ENCODE results near the gene TEKT2.
A peak's percentile ranks its signal among the peaks of the same experiment; 100 is the strongest.

TEKT2 gene

DNA sequence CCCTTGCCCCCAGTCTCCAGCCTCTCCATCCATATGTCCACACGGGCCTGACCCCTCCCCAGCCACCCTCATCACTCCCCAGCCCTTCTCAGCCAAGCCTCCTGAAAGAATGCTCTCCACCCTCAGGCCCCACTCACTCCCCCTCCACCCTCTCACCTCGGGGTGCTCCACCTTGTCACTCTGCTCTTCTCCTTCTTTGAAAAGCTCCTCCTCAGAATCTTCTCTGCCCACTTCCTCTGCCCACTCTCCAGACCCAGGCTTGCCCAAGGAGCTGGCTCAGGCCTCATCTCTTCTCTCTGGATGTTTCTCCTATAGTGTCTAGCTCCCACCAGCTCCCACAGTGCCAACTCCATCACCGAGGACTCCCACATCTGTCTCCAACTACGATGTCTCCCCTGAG lies 27.3 kb downstream of the TEKT2 start:
- Histone ChIP-seq H3K4me1 (ENCODE audit: control insufficient read depth, insufficient read depth, low read length) (no peaks in the 10 kb centered on the region), H3K36me3 (ENCODE audit: control insufficient read depth, insufficient read depth, low read length) (no peaks in the 10 kb centered on the region), H3K9ac (ENCODE audit: low read depth, low read length) (no peak overlapping the region), H3K27me3 (ENCODE audit: control insufficient read depth, insufficient read depth, low read length) (no peaks in the 10 kb centered on the region), H3K9me3 (ENCODE audit: control insufficient read depth, insufficient read depth, low read length) (no peaks in the 10 kb centered on the region), H3K4me3 (ENCODE audit: low read depth, low read length) (no peak overlapping the region)

DNA sequence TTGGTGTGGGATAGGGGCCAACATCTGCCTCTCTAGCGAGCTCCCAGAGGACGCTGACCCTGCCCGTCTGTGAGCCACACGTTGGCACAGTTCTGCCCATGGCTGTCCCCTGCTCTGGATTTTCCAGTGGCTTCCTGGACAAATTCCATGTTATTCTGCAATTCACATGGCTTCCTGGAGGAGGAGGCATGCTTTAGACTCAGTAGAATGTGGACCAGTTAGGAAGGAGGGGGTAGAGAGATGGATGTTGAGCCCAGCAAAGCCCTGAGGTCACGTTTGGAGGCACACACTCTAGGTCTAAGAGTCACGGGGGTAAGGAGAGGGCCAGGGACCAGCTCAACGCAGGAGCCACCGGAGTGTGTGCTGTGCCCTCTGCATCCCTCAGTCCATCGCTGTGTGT lies 28.9 kb downstream of the TEKT2 start:
- Histone ChIP-seq H3K36me3 (ENCODE audit: control insufficient read depth, insufficient read depth, low read length) (no peaks in the 10 kb centered on the region), H3K4me3 (ENCODE audit: low read depth, low read length) (no peak overlapping the region), H3K9me3 (ENCODE audit: control insufficient read depth, insufficient read depth, low read length) (no peaks in the 10 kb centered on the region), H3K27me3 (ENCODE audit: control insufficient read depth, insufficient read depth, low read length) (no peaks in the 10 kb centered on the region), H3K9ac (ENCODE audit: low read depth, low read length) (no peak overlapping the region), H3K4me1 (ENCODE audit: control insufficient read depth, insufficient read depth, low read length) (peaks cover under 1% of the 10 kb centered on the region)

DNA sequence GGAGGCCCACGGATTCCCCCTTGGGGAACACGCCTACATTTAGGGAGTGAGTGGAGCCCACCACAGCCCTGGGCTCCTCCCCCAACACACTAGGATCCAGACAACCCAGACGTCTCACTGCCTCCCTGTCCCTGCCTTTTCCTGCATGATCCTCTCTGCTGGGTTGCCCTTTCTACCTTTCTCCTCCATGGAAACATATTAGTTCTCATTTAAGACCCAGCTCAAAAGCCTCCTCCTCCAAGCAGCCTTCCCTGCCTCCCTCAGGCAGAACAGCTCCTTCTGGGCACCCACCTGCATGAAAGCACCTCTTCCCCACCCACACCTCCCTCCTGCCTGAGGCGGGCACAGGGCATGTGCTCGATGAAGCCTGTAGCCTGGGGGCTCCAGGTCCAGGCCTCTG lies 30.5 kb downstream of the TEKT2 start:
- H3K9ac ChIP-seq (ENCODE audit: low read depth, low read length), result no peak overlapping the region
- H3K4me1 ChIP-seq (ENCODE audit: control insufficient read depth, insufficient read depth, low read length), result peaks cover 3% of the 10 kb centered on the region

DNA sequence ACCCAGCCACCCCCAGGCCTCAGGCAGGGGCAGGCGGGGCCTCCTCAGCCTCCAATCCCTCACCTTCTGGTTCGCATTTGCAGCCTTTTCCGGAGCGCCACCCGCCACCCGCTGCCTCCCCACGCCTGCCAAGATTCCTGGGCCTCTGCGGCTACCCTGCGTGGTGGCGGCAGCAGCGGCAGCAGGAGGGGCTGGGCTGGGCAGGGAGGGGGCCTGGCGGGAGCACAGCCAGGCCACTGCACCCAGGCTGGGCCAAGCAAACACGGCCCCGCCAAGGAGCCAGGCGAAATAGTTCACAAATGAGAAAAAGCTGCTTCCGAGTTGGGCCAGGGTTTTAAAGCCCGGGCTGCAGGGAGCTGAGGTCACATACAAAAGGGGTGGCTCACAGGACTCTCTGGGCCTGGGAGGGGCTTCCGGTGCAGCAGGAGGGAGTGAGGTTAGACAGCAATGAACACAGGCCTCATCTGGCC lies 31.3 kb downstream of the TEKT2 start:
- Histone ChIP-seq H3K9me3 (ENCODE audit: control insufficient read depth, insufficient read depth, low read length) (no peaks in the 10 kb centered on the region), H3K9ac (ENCODE audit: low read depth, low read length) (no peak overlapping the region), H3K27me3 (ENCODE audit: control insufficient read depth, insufficient read depth, low read length) (no peaks in the 10 kb centered on the region), H3K4me3 (ENCODE audit: low read depth, low read length) (no peak overlapping the region), H3K36me3 (ENCODE audit: control insufficient read depth, insufficient read depth, low read length) (no peaks in the 10 kb centered on the region), H3K4me1 (ENCODE audit: control insufficient read depth, insufficient read depth, low read length) (peaks cover 3% of the 10 kb centered on the region)

More for the DNA sequence above, 30.5 kb downstream of the TEKT2 start:
- H3K27me3 ChIP-seq (ENCODE audit: control insufficient read depth, insufficient read depth, low read length), result no peaks in the 10 kb centered on the region
- no peaks in the 10 kb centered on the region for H3K36me3 ChIP-seq (ENCODE audit: control insufficient read depth, insufficient read depth, low read length)
- no peaks in the 10 kb centered on the region for H3K9me3 ChIP-seq (ENCODE audit: control insufficient read depth, insufficient read depth, low read length)
- H3K4me3 ChIP-seq (ENCODE audit: low read depth, low read length), result no peak overlapping the region

DNA sequence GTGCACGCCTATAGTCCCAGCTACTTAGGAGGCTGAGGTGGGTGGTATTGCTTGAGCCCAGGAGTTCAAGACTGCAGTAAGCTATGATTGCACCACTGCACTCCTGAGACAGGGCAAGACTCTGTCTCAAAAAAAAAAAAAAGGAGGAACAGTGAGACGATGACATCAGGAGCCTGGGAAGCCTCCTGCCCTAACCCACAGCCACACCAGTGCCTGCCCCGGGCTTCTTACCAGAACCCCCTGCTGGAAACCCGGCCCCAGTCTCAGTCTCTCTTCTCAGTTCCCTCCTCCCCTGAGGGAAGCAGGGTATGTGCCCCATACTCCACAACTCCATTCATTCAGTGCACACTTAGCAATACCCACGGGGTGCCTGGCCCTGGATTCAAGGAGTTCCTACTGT lies 32.0 kb downstream of the TEKT2 start:
- H3K9me3 ChIP-seq (ENCODE audit: control insufficient read depth, insufficient read depth, low read length), result no peaks in the 10 kb centered on the region
- H3K27me3 ChIP-seq (ENCODE audit: control insufficient read depth, insufficient read depth, low read length), result no peaks in the 10 kb centered on the region
- H3K4me3 ChIP-seq (ENCODE audit: low read depth, low read length), result no peak overlapping the region
- no peak overlapping the region for H3K9ac ChIP-seq (ENCODE audit: low read depth, low read length)
- H3K4me1 ChIP-seq (ENCODE audit: control insufficient read depth, insufficient read depth, low read length), result peaks cover 3% of the 10 kb centered on the region
- H3K36me3 ChIP-seq (ENCODE audit: control insufficient read depth, insufficient read depth, low read length), result no peaks in the 10 kb centered on the region

DNA sequence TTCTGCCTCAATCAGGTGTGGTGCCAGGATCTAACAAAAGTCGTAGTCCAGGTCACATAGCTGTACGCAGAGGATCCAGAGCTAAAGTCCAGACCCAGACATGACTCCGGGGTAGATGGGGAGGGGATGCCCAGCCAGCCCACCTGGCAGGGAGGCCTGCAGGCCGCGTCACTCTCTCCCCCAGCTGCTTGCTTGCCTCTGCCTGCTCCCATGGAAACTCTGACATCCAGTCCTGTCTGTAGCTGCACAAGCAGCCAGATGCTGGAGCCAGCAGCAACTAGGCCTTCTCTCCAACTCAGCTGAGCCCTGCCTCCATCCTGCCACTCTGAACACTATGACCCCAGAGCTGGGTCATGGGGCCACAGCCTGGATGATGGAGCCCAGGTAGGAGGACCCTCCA lies 33.0 kb downstream of the TEKT2 start:
- no peak overlapping the region for H3K4me3 ChIP-seq (ENCODE audit: low read depth, low read length)
- no peaks in the 10 kb centered on the region for H3K36me3 ChIP-seq (ENCODE audit: control insufficient read depth, insufficient read depth, low read length)
- H3K27me3 ChIP-seq (ENCODE audit: control insufficient read depth, insufficient read depth, low read length), result no peaks in the 10 kb centered on the region
- H3K9me3 ChIP-seq (ENCODE audit: control insufficient read depth, insufficient read depth, low read length), result no peaks in the 10 kb centered on the region
- no peak overlapping the region for H3K9ac ChIP-seq (ENCODE audit: low read depth, low read length)
- H3K4me1 ChIP-seq (ENCODE audit: control insufficient read depth, insufficient read depth, low read length), result peaks cover 3% of the 10 kb centered on the region

DNA sequence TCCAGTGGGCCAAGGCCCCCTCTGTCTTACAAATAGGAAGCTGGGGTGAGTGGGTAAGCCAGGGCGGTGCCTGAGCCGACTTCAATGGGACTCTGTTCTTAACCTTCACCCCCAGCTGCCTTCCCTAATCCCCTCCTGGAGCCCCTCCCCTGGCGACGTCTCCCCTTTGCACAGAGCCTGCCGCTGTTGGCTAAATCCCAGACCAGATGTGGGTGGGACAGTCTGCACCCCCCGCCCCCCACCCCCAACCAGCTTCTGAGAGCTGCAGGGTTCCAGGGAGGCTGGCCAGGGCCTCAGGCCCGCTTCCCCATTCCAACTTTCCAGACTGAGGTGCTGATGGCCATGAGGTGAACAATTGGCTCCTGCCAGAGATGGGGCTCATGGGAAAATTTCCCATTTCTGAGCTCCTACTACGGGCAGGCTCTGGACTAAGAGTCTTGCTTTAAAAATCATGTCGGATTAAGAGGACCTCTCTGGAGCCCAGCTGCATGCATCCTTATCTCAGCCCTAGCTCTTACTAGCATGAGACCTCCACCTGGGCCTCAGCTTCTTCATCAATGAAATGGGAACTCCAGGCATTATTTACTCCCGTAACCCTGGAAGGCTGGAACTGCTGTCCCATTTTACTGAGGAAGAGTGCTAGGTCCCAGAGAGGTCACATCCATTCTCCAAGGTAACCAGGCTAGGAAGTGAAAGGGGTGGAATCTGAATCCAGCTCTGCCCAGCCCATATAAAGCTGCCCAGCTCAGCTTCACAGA lies 34.7 kb downstream of the TEKT2 start:
- Histone ChIP-seq H3K9ac (ENCODE audit: low read depth, low read length) (no peak overlapping the region), H3K27me3 (ENCODE audit: control insufficient read depth, insufficient read depth, low read length) (peaks cover 10% of the 10 kb centered on the region), H3K36me3 (ENCODE audit: control insufficient read depth, insufficient read depth, low read length) (no peaks in the 10 kb centered on the region), H3K4me3 (ENCODE audit: low read depth, low read length) (no peak overlapping the region), H3K9me3 (ENCODE audit: control insufficient read depth, insufficient read depth, low read length) (no peaks in the 10 kb centered on the region), H3K4me1 (ENCODE audit: control insufficient read depth, insufficient read depth, low read length) (peaks cover 3% of the 10 kb centered on the region)

DNA sequence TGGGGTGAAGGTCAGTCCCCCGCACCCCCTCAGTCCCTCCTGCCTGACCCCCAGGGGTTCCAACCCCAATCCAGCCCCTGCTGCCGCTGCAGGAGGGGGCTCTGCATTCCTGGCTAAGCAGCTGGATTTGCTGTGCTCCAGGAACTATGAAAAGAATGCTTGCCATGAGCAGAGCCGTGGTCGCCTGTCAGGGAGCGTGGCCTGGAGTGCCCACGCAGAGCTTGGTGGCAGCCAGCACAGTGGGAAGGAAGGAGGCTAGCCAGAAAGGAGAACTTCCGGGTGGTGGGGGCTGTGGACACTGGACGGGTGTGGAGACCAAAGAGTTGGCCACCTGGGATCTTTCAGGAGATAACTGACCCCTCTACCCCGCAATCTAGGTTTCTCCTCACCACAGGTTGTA lies 35.6 kb downstream of the TEKT2 start:
- no peak overlapping the region for H3K9ac ChIP-seq (ENCODE audit: low read depth, low read length)
- H3K9me3 ChIP-seq (ENCODE audit: control insufficient read depth, insufficient read depth, low read length), result no peaks in the 10 kb centered on the region
- no peaks in the 10 kb centered on the region for H3K36me3 ChIP-seq (ENCODE audit: control insufficient read depth, insufficient read depth, low read length)
- peaks cover 3% of the 10 kb centered on the region for H3K4me1 ChIP-seq (ENCODE audit: control insufficient read depth, insufficient read depth, low read length)
- H3K4me3 ChIP-seq (ENCODE audit: low read depth, low read length), result no peak overlapping the region
- H3K27me3 ChIP-seq (ENCODE audit: control insufficient read depth, insufficient read depth, low read length), result peaks cover 18% of the 10 kb centered on the region

DNA sequence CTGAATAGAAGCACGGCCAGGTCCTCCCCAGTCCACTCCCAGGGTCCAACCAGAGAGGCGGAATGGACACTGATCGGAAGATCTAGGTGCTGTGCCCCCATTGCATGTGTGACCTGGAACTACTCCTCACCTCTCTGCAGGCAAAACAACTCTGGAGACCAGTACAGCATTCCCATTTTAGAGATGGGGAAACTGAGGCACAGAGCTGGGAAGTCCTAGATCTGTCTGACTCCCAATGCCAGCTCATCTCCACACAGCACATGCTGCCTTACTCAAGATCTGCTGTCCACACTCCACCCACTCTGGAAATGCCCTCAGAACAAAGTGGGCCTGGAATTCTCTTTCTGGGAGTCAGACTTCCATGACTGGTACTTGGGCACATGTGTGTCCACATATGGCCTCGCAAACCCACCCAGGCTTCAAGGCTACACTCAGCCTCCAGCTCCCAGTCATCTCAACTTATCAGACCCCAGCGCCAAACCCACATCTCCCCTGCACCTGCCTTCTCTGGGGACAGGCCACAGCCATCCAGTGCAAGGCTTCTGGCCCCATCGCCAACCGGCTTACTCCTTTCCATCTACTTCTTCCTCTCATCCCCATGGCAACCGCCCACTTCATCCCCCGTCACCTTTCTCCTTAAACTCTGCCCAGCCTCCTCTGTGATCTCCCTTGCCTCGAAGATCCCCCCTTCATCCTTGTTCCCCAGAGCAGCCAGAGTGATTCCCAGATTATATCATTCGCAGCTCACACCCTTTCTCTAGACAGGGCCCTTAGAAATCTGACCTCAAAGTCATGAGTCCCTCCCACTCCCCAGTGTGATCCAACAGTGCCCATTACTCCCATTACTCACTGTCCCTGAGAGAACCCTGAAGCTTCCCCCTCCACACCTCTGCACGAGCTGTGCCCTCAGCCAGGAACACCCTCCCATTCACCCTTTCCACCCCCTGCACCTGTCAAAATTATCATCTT lies 38.5 kb downstream of the TEKT2 start:
- Histone ChIP-seq H3K27me3 (ENCODE audit: control insufficient read depth, insufficient read depth, low read length) (peaks cover 33% of the 10 kb centered on the region), H3K9me3 (ENCODE audit: control insufficient read depth, insufficient read depth, low read length) (no peaks in the 10 kb centered on the region), H3K4me1 (ENCODE audit: control insufficient read depth, insufficient read depth, low read length) (peaks cover 3% of the 10 kb centered on the region), H3K36me3 (ENCODE audit: control insufficient read depth, insufficient read depth, low read length) (no peaks in the 10 kb centered on the region), H3K9ac (ENCODE audit: low read depth, low read length) (no peak overlapping the region), H3K4me3 (ENCODE audit: low read depth, low read length) (no peak overlapping the region)

DNA sequence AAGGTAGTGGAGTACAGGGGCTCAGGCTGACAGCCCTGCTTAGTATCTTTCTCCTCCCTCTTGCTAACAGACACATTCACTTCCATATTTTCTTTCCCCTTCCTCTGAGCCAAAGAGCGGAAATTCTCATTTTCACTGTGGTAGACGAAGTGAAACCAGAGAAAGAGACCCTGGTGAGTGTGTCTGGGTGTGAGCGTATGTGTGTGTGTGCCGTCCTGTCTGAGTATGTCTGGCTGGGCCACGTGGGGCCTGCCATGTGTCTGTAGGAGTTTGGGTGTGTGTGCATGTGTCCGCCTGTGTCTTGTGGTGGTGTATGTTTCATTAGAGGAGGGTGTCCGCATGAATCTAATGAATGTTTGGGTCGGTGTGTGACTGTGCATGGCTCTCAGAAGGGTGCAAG lies 39.5 kb downstream of the TEKT2 start:
- no peaks in the 10 kb centered on the region for H3K9me3 ChIP-seq (ENCODE audit: control insufficient read depth, insufficient read depth, low read length)

DNA sequence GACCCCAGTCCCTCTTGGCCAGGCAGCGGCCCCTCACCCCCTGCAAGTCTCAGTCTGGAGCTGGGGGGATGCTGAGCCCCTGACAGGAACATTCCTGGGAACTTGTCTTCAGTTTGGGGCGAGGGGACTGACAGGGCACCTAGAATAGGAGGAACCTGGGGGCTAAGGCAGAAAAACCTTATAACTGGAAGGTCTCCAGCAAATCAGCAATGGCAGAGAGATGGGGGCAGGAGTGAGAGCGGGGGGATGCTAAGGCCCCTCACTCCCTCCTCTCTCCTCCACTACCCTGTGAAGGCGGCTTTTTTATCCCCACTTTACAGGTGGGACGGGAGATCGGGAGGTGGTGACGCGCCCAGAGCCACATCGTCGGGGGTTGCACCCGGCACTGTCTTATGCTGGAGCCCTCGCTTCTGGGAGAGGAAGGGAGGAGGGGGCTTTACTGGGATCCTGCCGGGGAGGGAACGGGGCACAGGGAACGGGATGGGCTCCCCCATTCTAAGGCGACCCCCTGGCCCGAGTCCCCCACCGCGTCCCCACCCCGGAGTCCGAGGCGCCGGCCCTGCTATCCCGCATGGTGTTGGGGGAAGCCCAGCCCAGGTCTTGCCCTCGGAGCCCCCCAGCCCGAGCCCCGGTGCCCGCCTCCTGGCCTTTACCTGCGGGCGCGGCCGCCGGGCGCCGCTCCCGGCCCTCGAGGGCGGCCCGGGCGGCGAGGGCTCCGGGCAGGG lies 40.7 kb downstream of the TEKT2 start:
- Histone ChIP-seq H3K36me3 (ENCODE audit: control insufficient read depth, insufficient read depth, low read length) (no peaks in the 10 kb centered on the region), H3K4me3 (ENCODE audit: low read depth, low read length) (peak overlapping the region; percentile 45), H3K4me1 (ENCODE audit: control insufficient read depth, insufficient read depth, low read length) (no peaks in the 10 kb centered on the region), H3K9ac (ENCODE audit: low read depth, low read length) (no peak overlapping the region), H3K9me3 (ENCODE audit: control insufficient read depth, insufficient read depth, low read length) (no peaks in the 10 kb centered on the region), H3K27me3 (ENCODE audit: control insufficient read depth, insufficient read depth, low read length) (peaks cover 33% of the 10 kb centered on the region)

More for the DNA sequence above, 39.5 kb downstream of the TEKT2 start:
- H3K4me1 ChIP-seq (ENCODE audit: control insufficient read depth, insufficient read depth, low read length), result no peaks in the 10 kb centered on the region
- H3K4me3 ChIP-seq (ENCODE audit: low read depth, low read length), result no peak overlapping the region
- peaks cover 33% of the 10 kb centered on the region for H3K27me3 ChIP-seq (ENCODE audit: control insufficient read depth, insufficient read depth, low read length)
- no peak overlapping the region for H3K9ac ChIP-seq (ENCODE audit: low read depth, low read length)
- no peaks in the 10 kb centered on the region for H3K36me3 ChIP-seq (ENCODE audit: control insufficient read depth, insufficient read depth, low read length)

Data from iPS-15b (cell line).